WTC11 (cell line): ENCODE results near the gene AIP. TPM values are rescaled to one million over a fixed set of nuclear protein-coding genes. Genes with fewer than 3 reads are reported as not detected.

Experiments used
- ARID4B ChIP-seq: sonication (generic); formaldehyde crosslinking; IDR thresholded peaks from 2 replicates; pipeline ENCODE4 v1.8.0; 2023; ENCODE audit warnings: missing genetic modification reagents, mild to moderate bottlenecking, borderline replicate concordance
- ESRRA ChIP-seq: sonication (generic); formaldehyde crosslinking; IDR thresholded peaks from 2 replicates; pipeline ENCODE4 v1.8.1; 2022; ENCODE audit warnings: mild to moderate bottlenecking, missing genetic modification reagents, borderline replicate concordance
- GABPB1 ChIP-seq: sonication (generic); formaldehyde crosslinking; IDR thresholded peaks from 2 replicates; pipeline ENCODE4 v1.8.1; 2023; ENCODE audit warnings: mild to moderate bottlenecking, missing genetic modification reagents
- GRHL2 ChIP-seq: fragments of 250-450 bp; sonication (Bioruptor Pico); IDR thresholded peaks from 2 replicates; pipeline ENCODE4 v1.8.0; 2022; ENCODE audit warnings: mild to moderate bottlenecking, moderate library complexity; ENCODE audit not compliant: insufficient replicate concordance, severe bottlenecking
- KAT7 ChIP-seq: sonication (generic); formaldehyde crosslinking; IDR thresholded peaks from 2 replicates; pipeline ENCODE4 v1.8.1; 2023; ENCODE audit warnings: missing genetic modification reagents, mild to moderate bottlenecking, borderline replicate concordance
- MLX ChIP-seq: sonication (generic); formaldehyde crosslinking; IDR thresholded peaks from 2 replicates; pipeline ENCODE4 v1.8.1; 2023; ENCODE audit warnings: mild to moderate bottlenecking, missing genetic modification reagents, moderate library complexity
- NFE2L1 ChIP-seq: sonication (generic); formaldehyde crosslinking; IDR thresholded peaks from 2 replicates; pipeline ENCODE4 v1.8.1; 2023; ENCODE audit warnings: missing genetic modification reagents
- RORB ChIP-seq: fragments of 250-450 bp; sonication (Bioruptor Pico); IDR thresholded peaks from 2 replicates; pipeline ENCODE4 v1.9.0; 2021; ENCODE audit warnings: mild to moderate bottlenecking
- SMAD4 ChIP-seq: sonication (generic); formaldehyde crosslinking; IDR thresholded peaks from 2 replicates; pipeline ENCODE4 v1.8.0; 2022; ENCODE audit warnings: mild to moderate bottlenecking, missing genetic modification reagents
- TCF7 ChIP-seq: sonication (generic); formaldehyde crosslinking; IDR thresholded peaks from 2 replicates; pipeline ENCODE4 v1.8.0; 2022; ENCODE audit warnings: mild to moderate bottlenecking, low read depth, missing genetic modification reagents, moderate library complexity
- USF1 ChIP-seq: sonication (generic); formaldehyde crosslinking; IDR thresholded peaks from 2 replicates; pipeline ENCODE4 v1.8.0; 2022; ENCODE audit warnings: mild to moderate bottlenecking, missing genetic modification reagents
- ZNF138 ChIP-seq: sonication (generic); formaldehyde crosslinking; conservative IDR thresholded peaks from 2 replicates; pipeline ENCODE4 v1.8.1; 2022; ENCODE audit warnings: mild to moderate bottlenecking, moderate library complexity, missing genetic modification reagents
- ZNF671 ChIP-seq: fragments of 250-450 bp; sonication (Bioruptor Pico); IDR thresholded peaks from 2 replicates; pipeline ENCODE4 v1.8.0; 2021; ENCODE audit warnings: mild to moderate bottlenecking
- total RNA-seq: library from RNA; stranded (reverse); gene quantifications from 3 replicates; pipeline ENCODE4 v1.2.3, GENCODE V29; 2021
- TF ChIP-seq, protein P1 (sequence below): sonication (generic); formaldehyde crosslinking; IDR thresholded peaks from 2 replicates; pipeline ENCODE4 v1.8.0; 2022; ENCODE audit warnings: missing genetic modification reagents
- TF ChIP-seq, protein P2 (sequence below): sonication (generic); formaldehyde crosslinking; IDR thresholded peaks from 2 replicates; pipeline ENCODE4 v1.8.0; 2022; ENCODE audit warnings: mild to moderate bottlenecking, missing genetic modification reagents
- TF ChIP-seq, protein P3 (sequence below): sonication (generic); formaldehyde crosslinking; IDR thresholded peaks from 2 replicates; pipeline ENCODE4 v1.8.0; 2023; ENCODE audit warnings: missing genetic modification reagents
- TF ChIP-seq, protein P4 (sequence below): sonication (generic); formaldehyde crosslinking; IDR thresholded peaks from 2 replicates; pipeline ENCODE4 v1.8.1; 2022; ENCODE audit warnings: mild to moderate bottlenecking, moderate library complexity, missing genetic modification reagents
- TF ChIP-seq, protein P5 (sequence below): sonication (generic); formaldehyde crosslinking; IDR thresholded peaks from 2 replicates; pipeline ENCODE4 v1.8.1; 2023; ENCODE audit warnings: mild to moderate bottlenecking, missing genetic modification reagents
- TF ChIP-seq, protein P6 (sequence below): sonication (generic); formaldehyde crosslinking; IDR thresholded peaks from 2 replicates; pipeline ENCODE4 v1.8.1; 2023; ENCODE audit warnings: mild to moderate bottlenecking, missing genetic modification reagents, borderline replicate concordance

Gene AIP
- total RNA-seq, 1 experiment from 2014 or later: 32.8 TPM

DNA sequence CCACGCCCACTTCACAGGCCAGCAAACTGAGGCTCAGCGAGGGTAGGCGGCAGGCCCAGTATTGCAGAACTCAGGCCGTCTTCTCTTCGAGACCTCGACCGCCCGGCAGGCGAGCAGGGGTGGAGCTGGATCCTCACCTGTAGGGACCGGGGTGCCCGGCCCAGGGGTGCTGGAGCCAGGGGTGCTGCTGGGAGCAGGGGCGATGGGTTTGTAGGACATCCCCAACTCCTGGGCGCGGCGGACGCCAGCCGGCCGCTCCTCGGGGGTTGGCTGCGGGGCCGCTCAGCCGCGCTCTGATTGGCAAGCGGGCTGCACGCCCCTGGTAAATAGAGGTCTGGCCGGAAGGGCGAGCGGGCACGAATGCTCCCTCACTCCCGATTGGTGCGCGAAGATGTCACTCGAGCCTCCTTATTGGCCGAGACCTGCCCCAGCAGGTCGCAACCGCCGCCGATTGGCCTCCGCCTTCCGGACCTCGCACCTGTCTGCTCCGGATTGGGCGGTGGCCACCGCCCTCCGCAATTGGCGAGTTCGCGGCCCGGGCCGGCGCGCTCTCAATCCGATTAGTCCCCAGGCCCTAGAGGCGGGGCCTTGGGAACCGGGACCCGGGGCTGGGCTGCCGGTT is 25.1 kb downstream of the AIP start, which contains the start of gene CDK2AP2 (continued):
- TF ChIP-seq GABPB1 (no peak; the same call in 1 of the 2 replicates), TCF7 (CRISPR knock-in tag) (no peak), ZNF138 (CRISPR knock-in tag) (no peak), ARID4B (no peak), RORB (CRISPR knock-in tag) (0 out of 2 replicates have a peak, but pooled peaks have one; percentile 33), USF1 (CRISPR knock-in tag) (no peak), ZNF671 (no peak), NFE2L1 (CRISPR knock-in tag) (no peak), SMAD4 (CRISPR knock-in tag) (0 out of 2 replicates have a peak, but pooled peaks have one; percentile 12), KAT7 (CRISPR knock-in tag) (no peak), GRHL2 (CRISPR knock-in tag) (no peak), ESRRA (CRISPR knock-in tag) (no peak), MLX (CRISPR knock-in tag) (no peak)
- TF ChIP-seq, protein P1, sequence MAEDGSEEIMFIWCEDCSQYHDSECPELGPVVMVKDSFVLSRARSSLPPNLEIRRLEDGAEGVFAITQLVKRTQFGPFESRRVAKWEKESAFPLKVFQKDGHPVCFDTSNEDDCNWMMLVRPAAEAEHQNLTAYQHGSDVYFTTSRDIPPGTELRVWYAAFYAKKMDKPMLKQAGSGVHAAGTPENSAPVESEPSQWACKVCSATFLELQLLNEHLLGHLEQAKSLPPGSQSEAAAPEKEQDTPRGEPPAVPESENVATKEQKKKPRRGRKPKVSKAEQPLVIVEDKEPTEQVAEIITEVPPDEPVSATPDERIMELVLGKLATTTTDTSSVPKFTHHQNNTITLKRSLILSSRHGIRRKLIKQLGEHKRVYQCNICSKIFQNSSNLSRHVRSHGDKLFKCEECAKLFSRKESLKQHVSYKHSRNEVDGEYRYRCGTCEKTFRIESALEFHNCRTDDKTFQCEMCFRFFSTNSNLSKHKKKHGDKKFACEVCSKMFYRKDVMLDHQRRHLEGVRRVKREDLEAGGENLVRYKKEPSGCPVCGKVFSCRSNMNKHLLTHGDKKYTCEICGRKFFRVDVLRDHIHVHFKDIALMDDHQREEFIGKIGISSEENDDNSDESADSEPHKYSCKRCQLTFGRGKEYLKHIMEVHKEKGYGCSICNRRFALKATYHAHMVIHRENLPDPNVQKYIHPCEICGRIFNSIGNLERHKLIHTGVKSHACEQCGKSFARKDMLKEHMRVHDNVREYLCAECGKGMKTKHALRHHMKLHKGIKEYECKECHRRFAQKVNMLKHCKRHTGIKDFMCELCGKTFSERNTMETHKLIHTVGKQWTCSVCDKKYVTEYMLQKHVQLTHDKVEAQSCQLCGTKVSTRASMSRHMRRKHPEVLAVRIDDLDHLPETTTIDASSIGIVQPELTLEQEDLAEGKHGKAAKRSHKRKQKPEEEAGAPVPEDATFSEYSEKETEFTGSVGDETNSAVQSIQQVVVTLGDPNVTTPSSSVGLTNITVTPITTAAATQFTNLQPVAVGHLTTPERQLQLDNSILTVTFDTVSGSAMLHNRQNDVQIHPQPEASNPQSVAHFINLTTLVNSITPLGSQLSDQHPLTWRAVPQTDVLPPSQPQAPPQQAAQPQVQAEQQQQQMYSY: no peak
- TF ChIP-seq, protein P2, sequence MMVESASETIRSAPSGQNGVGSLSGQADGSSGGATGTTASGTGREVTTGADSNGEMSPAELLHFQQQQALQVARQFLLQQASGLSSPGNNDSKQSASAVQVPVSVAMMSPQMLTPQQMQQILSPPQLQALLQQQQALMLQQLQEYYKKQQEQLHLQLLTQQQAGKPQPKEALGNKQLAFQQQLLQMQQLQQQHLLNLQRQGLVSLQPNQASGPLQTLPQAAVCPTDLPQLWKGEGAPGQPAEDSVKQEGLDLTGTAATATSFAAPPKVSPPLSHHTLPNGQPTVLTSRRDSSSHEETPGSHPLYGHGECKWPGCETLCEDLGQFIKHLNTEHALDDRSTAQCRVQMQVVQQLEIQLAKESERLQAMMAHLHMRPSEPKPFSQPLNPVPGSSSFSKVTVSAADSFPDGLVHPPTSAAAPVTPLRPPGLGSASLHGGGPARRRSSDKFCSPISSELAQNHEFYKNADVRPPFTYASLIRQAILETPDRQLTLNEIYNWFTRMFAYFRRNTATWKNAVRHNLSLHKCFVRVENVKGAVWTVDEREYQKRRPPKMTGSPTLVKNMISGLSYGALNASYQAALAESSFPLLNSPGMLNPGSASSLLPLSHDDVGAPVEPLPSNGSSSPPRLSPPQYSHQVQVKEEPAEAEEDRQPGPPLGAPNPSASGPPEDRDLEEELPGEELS (CRISPR knock-in tag): no peak; the same call in none of the 2 replicates
- TF ChIP-seq, protein P3, sequence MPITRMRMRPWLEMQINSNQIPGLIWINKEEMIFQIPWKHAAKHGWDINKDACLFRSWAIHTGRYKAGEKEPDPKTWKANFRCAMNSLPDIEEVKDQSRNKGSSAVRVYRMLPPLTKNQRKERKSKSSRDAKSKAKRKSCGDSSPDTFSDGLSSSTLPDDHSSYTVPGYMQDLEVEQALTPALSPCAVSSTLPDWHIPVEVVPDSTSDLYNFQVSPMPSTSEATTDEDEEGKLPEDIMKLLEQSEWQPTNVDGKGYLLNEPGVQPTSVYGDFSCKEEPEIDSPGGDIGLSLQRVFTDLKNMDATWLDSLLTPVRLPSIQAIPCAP (CRISPR knock-in tag): no peak
- TF ChIP-seq, protein P4, sequence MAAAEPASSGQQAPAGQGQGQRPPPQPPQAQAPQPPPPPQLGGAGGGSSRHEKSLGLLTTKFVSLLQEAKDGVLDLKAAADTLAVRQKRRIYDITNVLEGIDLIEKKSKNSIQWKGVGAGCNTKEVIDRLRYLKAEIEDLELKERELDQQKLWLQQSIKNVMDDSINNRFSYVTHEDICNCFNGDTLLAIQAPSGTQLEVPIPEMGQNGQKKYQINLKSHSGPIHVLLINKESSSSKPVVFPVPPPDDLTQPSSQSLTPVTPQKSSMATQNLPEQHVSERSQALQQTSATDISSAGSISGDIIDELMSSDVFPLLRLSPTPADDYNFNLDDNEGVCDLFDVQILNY: no peak
- TF ChIP-seq, protein P5, sequence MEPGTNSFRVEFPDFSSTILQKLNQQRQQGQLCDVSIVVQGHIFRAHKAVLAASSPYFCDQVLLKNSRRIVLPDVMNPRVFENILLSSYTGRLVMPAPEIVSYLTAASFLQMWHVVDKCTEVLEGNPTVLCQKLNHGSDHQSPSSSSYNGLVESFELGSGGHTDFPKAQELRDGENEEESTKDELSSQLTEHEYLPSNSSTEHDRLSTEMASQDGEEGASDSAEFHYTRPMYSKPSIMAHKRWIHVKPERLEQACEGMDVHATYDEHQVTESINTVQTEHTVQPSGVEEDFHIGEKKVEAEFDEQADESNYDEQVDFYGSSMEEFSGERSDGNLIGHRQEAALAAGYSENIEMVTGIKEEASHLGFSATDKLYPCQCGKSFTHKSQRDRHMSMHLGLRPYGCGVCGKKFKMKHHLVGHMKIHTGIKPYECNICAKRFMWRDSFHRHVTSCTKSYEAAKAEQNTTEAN (CRISPR knock-in tag): no peak
- TF ChIP-seq, protein P6, sequence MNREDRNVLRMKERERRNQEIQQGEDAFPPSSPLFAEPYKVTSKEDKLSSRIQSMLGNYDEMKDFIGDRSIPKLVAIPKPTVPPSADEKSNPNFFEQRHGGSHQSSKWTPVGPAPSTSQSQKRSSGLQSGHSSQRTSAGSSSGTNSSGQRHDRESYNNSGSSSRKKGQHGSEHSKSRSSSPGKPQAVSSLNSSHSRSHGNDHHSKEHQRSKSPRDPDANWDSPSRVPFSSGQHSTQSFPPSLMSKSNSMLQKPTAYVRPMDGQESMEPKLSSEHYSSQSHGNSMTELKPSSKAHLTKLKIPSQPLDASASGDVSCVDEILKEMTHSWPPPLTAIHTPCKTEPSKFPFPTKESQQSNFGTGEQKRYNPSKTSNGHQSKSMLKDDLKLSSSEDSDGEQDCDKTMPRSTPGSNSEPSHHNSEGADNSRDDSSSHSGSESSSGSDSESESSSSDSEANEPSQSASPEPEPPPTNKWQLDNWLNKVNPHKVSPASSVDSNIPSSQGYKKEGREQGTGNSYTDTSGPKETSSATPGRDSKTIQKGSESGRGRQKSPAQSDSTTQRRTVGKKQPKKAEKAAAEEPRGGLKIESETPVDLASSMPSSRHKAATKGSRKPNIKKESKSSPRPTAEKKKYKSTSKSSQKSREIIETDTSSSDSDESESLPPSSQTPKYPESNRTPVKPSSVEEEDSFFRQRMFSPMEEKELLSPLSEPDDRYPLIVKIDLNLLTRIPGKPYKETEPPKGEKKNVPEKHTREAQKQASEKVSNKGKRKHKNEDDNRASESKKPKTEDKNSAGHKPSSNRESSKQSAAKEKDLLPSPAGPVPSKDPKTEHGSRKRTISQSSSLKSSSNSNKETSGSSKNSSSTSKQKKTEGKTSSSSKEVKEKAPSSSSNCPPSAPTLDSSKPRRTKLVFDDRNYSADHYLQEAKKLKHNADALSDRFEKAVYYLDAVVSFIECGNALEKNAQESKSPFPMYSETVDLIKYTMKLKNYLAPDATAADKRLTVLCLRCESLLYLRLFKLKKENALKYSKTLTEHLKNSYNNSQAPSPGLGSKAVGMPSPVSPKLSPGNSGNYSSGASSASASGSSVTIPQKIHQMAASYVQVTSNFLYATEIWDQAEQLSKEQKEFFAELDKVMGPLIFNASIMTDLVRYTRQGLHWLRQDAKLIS: no peak
